ENCODE measurements around the gene RAPGEF2.

DNA sequence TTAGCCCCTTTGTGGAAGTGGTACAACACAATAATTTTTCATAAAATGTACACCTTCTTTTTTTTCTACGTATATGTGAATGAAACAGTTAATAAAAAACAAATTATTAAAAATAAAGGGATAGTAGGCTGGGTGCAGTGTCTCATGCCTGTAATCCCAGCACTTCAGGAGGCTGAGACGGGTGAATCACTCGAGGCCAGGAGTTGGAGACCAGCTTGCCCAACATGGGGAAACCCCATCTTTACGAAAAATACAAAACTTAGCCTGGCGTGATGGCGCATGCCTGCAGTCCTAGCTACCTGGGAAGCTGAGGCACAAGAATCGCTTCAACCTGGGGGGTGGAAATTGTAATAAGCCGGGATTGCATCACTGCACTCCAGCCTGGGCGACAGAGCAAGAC lies 244.9 kb downstream of the RAPGEF2 start:
- no peak for TF ChIP-seq POLR2A (IDR thresholded peaks at IDR 0.05; ENCODE audit: extremely low read depth, insufficient read length)
- TF ChIP-seq, protein P1, sequence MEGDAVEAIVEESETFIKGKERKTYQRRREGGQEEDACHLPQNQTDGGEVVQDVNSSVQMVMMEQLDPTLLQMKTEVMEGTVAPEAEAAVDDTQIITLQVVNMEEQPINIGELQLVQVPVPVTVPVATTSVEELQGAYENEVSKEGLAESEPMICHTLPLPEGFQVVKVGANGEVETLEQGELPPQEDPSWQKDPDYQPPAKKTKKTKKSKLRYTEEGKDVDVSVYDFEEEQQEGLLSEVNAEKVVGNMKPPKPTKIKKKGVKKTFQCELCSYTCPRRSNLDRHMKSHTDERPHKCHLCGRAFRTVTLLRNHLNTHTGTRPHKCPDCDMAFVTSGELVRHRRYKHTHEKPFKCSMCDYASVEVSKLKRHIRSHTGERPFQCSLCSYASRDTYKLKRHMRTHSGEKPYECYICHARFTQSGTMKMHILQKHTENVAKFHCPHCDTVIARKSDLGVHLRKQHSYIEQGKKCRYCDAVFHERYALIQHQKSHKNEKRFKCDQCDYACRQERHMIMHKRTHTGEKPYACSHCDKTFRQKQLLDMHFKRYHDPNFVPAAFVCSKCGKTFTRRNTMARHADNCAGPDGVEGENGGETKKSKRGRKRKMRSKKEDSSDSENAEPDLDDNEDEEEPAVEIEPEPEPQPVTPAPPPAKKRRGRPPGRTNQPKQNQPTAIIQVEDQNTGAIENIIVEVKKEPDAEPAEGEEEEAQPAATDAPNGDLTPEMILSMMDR (IDR thresholded peaks at IDR 0.05; ENCODE audit: low read depth, low read length) = no peak

All from NB4 (cell line).